Choroid plexus epithelial cell (primary cell): Measurements from ENCODE around the gene LDB3.

ENCODE experiments used
- DNase-seq: peaks from one replicate; pipeline ENCODE4 v3.0.0-alpha.2; 2010; ENCODE audit warnings: low read depth
- H3K4me3 ChIP-seq: 2 replicates; pipeline ENCODE4 v1.5.1; 2011; ENCODE audit warnings: low read depth, mild to moderate bottlenecking, control low read depth, low read length, moderate library complexity
- TF ChIP-seq, protein P1 (sequence below): conservative IDR thresholded peaks from 2 replicates; pipeline ENCODE4 v1.5.1; 2011; ENCODE audit warnings: low read depth, mild to moderate bottlenecking, control low read depth, inconsistent platforms, low read length, moderate library complexity

LDB3 gene

DNA sequence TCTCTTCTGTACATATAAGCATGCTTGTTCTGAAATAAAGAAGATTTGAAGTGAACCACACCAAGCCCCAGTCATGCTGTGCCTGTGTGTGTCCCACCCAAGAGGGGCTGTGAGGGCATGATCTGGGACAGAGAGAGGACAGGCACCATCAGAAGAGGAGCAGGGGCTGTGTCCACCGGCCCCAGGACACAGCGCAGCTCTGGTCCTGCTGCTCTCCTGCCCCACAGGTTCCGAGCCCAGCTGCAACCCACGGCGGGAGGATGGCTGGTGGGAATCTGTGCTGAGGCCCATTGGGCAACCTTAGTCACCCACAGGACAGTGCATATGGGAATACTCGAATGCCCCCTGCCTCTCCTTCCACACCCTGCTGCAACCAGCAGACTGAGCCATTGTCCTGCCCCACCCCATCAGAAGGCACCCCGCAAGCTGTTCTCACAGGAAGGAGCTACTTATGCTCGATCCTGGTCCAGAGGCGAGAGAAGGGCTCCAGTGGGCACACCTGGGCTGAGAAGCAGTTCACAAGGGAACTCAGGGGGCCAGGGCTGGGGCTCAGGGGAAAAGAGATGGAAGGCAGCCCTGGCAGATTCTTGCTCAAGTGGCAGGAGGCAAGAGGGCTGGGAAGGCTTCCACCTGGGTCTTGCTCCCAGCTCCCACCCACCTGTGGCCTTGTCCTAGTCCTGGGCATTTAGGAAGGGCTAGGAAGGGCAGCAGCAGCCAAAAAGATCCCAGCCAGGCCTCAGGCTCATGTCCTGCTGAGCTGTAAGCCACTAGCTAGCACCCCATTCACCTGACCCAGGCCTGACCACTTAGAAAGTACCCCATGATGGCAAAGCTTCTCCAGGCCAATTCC, 31.9 kb downstream of the LDB3 start:
- no peak overlapping the region for H3K4me3 ChIP-seq
- TF ChIP-seq, protein P1, sequence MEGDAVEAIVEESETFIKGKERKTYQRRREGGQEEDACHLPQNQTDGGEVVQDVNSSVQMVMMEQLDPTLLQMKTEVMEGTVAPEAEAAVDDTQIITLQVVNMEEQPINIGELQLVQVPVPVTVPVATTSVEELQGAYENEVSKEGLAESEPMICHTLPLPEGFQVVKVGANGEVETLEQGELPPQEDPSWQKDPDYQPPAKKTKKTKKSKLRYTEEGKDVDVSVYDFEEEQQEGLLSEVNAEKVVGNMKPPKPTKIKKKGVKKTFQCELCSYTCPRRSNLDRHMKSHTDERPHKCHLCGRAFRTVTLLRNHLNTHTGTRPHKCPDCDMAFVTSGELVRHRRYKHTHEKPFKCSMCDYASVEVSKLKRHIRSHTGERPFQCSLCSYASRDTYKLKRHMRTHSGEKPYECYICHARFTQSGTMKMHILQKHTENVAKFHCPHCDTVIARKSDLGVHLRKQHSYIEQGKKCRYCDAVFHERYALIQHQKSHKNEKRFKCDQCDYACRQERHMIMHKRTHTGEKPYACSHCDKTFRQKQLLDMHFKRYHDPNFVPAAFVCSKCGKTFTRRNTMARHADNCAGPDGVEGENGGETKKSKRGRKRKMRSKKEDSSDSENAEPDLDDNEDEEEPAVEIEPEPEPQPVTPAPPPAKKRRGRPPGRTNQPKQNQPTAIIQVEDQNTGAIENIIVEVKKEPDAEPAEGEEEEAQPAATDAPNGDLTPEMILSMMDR = no peak
- no peak for DNase-seq

DNA sequence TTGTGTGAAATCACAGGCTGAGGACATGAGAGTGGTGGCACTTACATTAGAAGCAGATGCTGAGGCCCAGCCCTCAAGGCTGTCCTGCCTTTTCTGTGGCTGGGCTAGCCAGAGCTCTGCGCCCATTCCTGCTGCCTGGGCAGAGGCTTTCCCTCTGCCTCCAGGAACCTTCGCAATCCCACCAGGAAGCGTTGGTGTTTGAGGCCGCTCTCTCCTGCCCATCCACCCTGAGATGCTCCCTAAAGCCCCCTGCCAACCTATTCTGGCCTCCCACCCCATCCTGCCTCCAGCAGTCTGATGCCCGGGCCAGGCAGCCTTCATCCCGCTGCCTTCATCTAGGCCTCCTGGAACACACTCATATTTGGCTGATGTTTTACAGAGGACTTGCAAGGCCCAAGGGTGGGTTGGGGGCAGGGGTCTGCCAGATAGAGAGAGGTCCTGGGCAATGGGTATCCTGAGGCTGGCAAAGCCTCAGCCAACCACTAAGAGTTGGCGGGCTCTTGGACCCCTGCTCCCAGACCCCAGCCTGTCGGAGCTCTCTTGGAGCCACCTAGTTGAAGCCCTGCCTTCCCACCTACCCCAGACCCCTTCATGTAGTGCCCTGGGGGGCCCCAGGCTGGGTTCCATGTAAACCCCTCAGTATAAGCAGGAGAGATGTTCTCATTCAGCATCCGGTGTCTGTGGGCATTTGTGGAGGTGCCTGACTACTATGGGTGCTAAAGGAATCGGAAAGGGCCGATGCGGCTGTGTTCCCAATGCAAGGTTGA, 32.7 kb downstream of the LDB3 start:
- TF ChIP-seq, protein P1 = no peak
- H3K4me3 ChIP-seq = no peak overlapping the region
- DNase-seq = no peak

DNA sequence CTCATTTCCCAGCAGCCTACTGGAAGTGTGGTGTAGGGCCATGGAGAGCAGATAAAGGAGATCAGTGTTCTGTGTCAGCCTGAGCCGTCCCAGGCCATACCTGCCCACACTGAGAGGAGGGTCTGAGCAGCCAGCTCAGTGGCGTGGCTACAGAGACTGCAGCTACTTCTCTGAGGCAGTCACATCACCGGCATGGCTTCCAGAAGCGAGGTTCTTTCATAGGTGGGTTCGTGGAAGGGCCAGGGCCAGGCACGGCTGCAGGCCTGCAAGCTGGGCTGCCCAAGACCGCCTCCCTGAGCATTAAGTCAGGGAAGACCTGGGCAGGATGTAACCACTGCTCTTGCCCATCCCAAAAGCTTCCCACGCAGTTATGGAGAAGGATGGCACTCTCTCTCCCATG, 34.9 kb downstream of the LDB3 start:
- no peak for DNase-seq
- H3K4me3 ChIP-seq = no peak overlapping the region
- TF ChIP-seq, protein P1 = no peak

DNA sequence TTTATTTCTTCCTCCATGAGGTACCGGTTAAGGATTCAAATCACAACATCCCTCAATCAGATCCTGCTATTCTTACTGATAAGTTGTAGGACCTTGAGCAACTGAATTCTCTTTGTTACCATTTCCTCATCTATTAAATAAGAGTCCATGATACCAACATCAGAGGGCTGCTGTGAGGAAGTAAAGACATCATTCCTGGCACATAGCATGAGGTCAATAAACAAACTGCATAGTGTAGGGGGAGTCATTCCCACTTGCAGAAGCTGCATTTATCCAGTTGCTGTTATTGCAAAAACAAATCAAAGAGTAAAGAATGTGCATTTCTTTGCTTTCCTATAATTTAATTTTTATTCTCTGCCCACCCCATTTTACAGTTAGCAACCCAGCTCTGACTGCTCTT, 36.8 kb downstream of the LDB3 start:
- TF ChIP-seq, protein P1 = no peak
- no peak overlapping the region for H3K4me3 ChIP-seq
- DNase-seq = no peak

DNA sequence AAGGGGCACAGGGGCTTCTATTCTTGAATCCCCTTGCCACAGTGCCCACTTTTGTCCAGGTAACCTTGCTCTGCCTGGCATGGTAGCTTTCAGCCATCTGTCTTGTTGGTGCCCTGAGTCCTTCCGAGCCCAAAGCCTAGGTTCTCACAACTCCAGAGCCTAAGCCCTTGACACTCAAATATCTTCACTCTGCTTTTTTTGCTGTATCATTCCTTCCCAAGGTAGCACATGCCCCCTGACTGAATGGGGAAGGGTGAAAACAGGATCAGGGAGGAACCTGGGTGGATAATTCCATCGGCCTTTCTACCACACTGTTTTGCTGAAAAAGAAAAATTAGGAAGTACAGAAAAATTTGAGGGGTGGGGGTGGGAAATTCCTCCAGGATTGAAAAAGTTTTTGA, 37.6 kb downstream of the LDB3 start:
- TF ChIP-seq, protein P1 = no peak
- no peak overlapping the region for H3K4me3 ChIP-seq
- DNase-seq = no peak

DNA sequence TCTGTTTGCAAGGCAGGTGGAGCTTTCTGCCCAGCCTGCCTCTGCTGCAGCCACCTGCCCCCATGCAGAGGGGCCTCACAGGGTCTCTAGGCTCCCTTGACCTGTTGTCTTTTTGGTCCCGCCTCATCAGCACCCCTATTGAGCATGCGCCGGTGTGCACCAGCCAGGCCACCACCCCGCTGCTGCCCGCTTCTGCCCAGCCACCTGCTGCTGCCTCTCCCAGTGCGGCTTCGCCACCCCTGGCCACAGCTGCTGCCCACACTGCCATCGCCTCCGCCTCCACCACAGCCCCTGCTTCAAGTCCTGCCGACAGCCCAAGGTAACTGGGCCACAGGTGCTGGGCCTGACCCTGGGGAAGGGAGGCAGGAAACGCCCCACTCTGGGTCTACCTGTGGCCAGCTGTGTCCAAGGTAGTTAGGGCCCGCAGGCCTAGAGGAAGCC, 38.1 kb downstream of the LDB3 start:
- DNase-seq = no peak
- TF ChIP-seq, protein P1 = no peak
- no peak overlapping the region for H3K4me3 ChIP-seq
